GM12878 (cell line): ENCODE results near the gene PROX1. TPM values are rescaled to one million over a fixed set of nuclear protein-coding genes. Genes with fewer than 3 reads are reported as not detected.

Experiments
- ATAC-seq: fragments of 200-7000 bp; cut with Tn5 transposase; 3 replicates; pipeline ENCODE4 v1.9.1; 2020; ENCODE audit warnings: mild to moderate bottlenecking, moderate library complexity
- BruUV-seq: library from RNA; stranded (reverse); fragments of 400-500 nt; replicated peaks from 2 replicates; lab custom pipeline; 2021; lab: Mats Ljungman, UMichigan
- CTCF ChIA-PET: fragments of 300-600 bp; sonication (Branson Sonifier 250); formaldehyde crosslinking; extraction: SDS; loops from one replicate; lab custom pipeline; 2021; ENCODE audit warnings: inconsistent platforms; lab: Yijun Ruan, JAX
- POLR2A ChIA-PET: fragments of 350-600 bp; formaldehyde crosslinking; extraction: SDS; loops from one replicate; lab custom pipeline; 2021; ENCODE audit warnings: inconsistent platforms; lab: Charles Lee
- RAD21 ChIA-PET: fragments of 300-600 bp; sonication (Branson Sonifier 250); formaldehyde crosslinking; loops from one replicate; lab custom pipeline; 2023; ENCODE audit warnings: antibody characterized with exemption; ENCODE audit not compliant: unreplicated experiment; lab: Charles Lee
- SMC1A ChIA-PET: fragments of 300-600 bp; sonication (Branson Sonifier 250); formaldehyde crosslinking; loops from one replicate; lab custom pipeline; 2023; ENCODE audit not compliant: unreplicated experiment, uncharacterized antibody; lab: Charles Lee
- DNase-seq: peaks from one replicate; pipeline ENCODE4 v3.0.0-alpha.2; 2011; ENCODE audit warnings: low read depth, low spot score
- FAIRE-seq: peaks from 3 replicates; lab custom pipeline; 2011; peaks lifted over from hg19 to GRCh38; lab: Jason Lieb, UNC
- H2AFZ ChIP-seq: 2 replicates; pipeline ENCODE4 v1.6.0; 2011; ENCODE audit warnings: low read depth, low read length, control low read depth; ENCODE audit not compliant: control insufficient read depth
- H3K27ac ChIP-seq: 2 replicates; pipeline ENCODE4 v1.5.1; 2011; ENCODE audit warnings: control low read depth; ENCODE audit not compliant: control insufficient read depth, insufficient read depth
- H3K27me3 ChIP-seq, 2 experiments: replicated peaks in 1 of 2; 2 replicates each; pipeline versions ENCODE4 v1.6.0 to v1.6.1; 2011; ENCODE audit warnings: low read length in 1 of 2; ENCODE audit not compliant: control insufficient read depth in 2 of 2, insufficient read depth in 2 of 2
- H3K36me3 ChIP-seq, 2 experiments: 2 replicates each; pipeline ENCODE4 v1.5.1; 2011; ENCODE audit warnings: low read length in 1 of 2; ENCODE audit not compliant: control insufficient read depth in 2 of 2, insufficient read depth in 2 of 2
- H3K4me1 ChIP-seq: 2 replicates; pipeline ENCODE4 v1.6.1; 2011; ENCODE audit warnings: mild to moderate bottlenecking, low read length, moderate library complexity, mixed read lengths; ENCODE audit not compliant: control insufficient read depth, insufficient read depth
- H3K4me2 ChIP-seq: 2 replicates; pipeline ENCODE4 v1.6.0; 2011; ENCODE audit warnings: control low read depth; ENCODE audit not compliant: control insufficient read depth, insufficient read depth
- H3K4me3 ChIP-seq: fragments of 200-600 bp; sonication (generic); 2 replicates; pipeline ENCODE4 v1.5.1; 2016
- H3K79me2 ChIP-seq: 2 replicates; pipeline ENCODE4 v1.6.0; 2011; ENCODE audit warnings: low read length; ENCODE audit not compliant: control insufficient read depth, insufficient read depth
- H3K9ac ChIP-seq: 2 replicates; pipeline ENCODE4 v1.8.0; 2011; ENCODE audit warnings: low read length, control low read depth, mixed read lengths; ENCODE audit not compliant: control insufficient read depth, insufficient read depth
- H3K9me3 ChIP-seq: replicated peaks from 3 replicates; pipeline ENCODE4 v1.5.1; 2011; ENCODE audit warnings: mild to moderate bottlenecking, low read length; ENCODE audit not compliant: control insufficient read depth, insufficient read depth
- H4K20me1 ChIP-seq: 2 replicates; pipeline ENCODE4 v1.6.0; 2011; ENCODE audit not compliant: control insufficient read depth, insufficient read depth
- ATF3 ChIP-seq: IDR thresholded peaks from 2 replicates; pipeline ENCODE4 v1.6.1; 2011; ENCODE audit warnings: low read depth, mild to moderate bottlenecking, low read length, moderate library complexity, borderline replicate concordance; ENCODE audit errors: extremely low read depth
- CBX3 ChIP-seq: fragments of 200-600 bp; sonication (generic); IDR thresholded peaks from 2 replicates; pipeline ENCODE4 v1.6.1; 2016; ENCODE audit warnings: low read depth, borderline replicate concordance
- CTCF ChIP-seq, 3 experiments: IDR thresholded peaks in 2 of 3; conservative IDR thresholded peaks in 1 of 3; 2 replicates each; pipeline ENCODE4 v1.5.1; 2011; ENCODE audit warnings: low read depth in 3 of 3, low read length in 3 of 3, mild to moderate bottlenecking in 3 of 3, control low read depth in 2 of 3, moderate library complexity in 2 of 3, inconsistent platforms in 1 of 3, mixed read lengths in 1 of 3; ENCODE audit not compliant: control insufficient read depth in 2 of 3, insufficient read depth in 1 of 3; ENCODE audit errors: extremely low read depth in 1 of 3
- E2F4 ChIP-seq: IDR thresholded peaks from 2 replicates; pipeline ENCODE4 v1.6.1; 2012; ENCODE audit warnings: low read depth, low read length, improper control_type of control experiment
- HDAC6 ChIP-seq: fragments of 200-600 bp; sonication (generic); IDR thresholded peaks from one replicate; pipeline ENCODE4 v1.8.0; 2017; ENCODE audit warnings: antibody characterized with exemption; ENCODE audit not compliant: unreplicated experiment
- IKZF1 ChIP-seq: fragments of 450-650 bp; conservative IDR thresholded peaks from 2 replicates; pipeline ENCODE4 v1.6.1; 2017; ENCODE audit warnings: antibody characterized with exemption, mild to moderate bottlenecking
- KAT2A ChIP-seq: conservative IDR thresholded peaks from 2 replicates; pipeline ENCODE4 v1.6.1; 2011; ENCODE audit warnings: low read depth, low read length; ENCODE audit not compliant: control insufficient read depth
- MYC ChIP-seq: IDR thresholded peaks from 2 replicates; pipeline ENCODE4 v1.6.1; 2011; ENCODE audit warnings: mild to moderate bottlenecking, low read length, moderate library complexity, inconsistent platforms; ENCODE audit not compliant: insufficient read depth, insufficient replicate concordance, insufficient read length, severe bottlenecking
- PAX8 ChIP-seq: fragments of 450-650 bp; IDR thresholded peaks from 2 replicates; pipeline ENCODE4 v1.6.1; 2017; ENCODE audit warnings: mild to moderate bottlenecking, moderate library complexity
- POLR2A ChIP-seq: IDR thresholded peaks from 2 replicates; pipeline ENCODE4 v1.6.1; 2011; ENCODE audit warnings: low read depth, mild to moderate bottlenecking, low read length
- SUZ12 ChIP-seq: fragments of 200-600 bp; sonication (generic); IDR thresholded peaks from one replicate; pipeline ENCODE4 v1.6.1; 2018; ENCODE audit warnings: antibody characterized with exemption, mild to moderate bottlenecking; ENCODE audit not compliant: unreplicated experiment
- TCF12 ChIP-seq: IDR thresholded peaks from 2 replicates; pipeline ENCODE4 v1.6.1; 2011; ENCODE audit warnings: low read depth, mild to moderate bottlenecking, low read length
- USF2 ChIP-seq: IDR thresholded peaks from 2 replicates; pipeline ENCODE4 v1.6.1; 2011; ENCODE audit warnings: low read depth, low read length, improper control_type of control experiment, borderline replicate concordance
- ZBED1 ChIP-seq: IDR thresholded peaks from 2 replicates; pipeline ENCODE4 v1.6.1; 2016; ENCODE audit warnings: borderline replicate concordance
- WGBS: methylation state at CpG from one replicate; pipeline ENCODE4 v1.1.6; 2016; ENCODE audit warnings: low lambda C conversion rate; ENCODE audit not compliant: insufficient replicate concordance, insufficient coverage; ENCODE audit errors: missing lambda C conversion rate; 5-methylcytosine and 5-hydroxymethylcytosine counted together
- in situ Hi-C: fragments of 300-500 bp; cut with MboI; formaldehyde crosslinking; loops from 9 replicates; pipeline ENCODE4 v1.14.3; 2018; ENCODE audit warnings: mixed read lengths
- intact Hi-C: fragments of 100-400 bp; cut with micrococcal nuclease; formaldehyde crosslinking; loops from one replicate; pipeline ENCODE4 v1.14.2; 2022; ENCODE audit not compliant: unreplicated experiment
- polyA plus RNA-seq, 11 experiments: library from polyadenylated mRNA; depleted of rRNA in 4 of 11; unstranded in 6 of 11; stranded (reverse) in 5 of 11; fragments of >200 nt; fragmentation: Nextera tagmentation in 4 of 11; fragmentation: Illumina TruSeq in 1 of 11; extraction: Ambion mirVana in 4 of 11; extraction: Trizol in 1 of 11; gene quantifications; 1 replicate in 1 of 11; 2 replicates in 10 of 11; pipeline versions ENCODE4 v1.2.1 to v1.2.3, GENCODE V29; 2011 to 2016; ENCODE audit warnings: inconsistent platforms in 2 of 11, missing spikeins in 2 of 11, low read depth in 1 of 11
- total RNA-seq, 4 experiments: library from RNA; depleted of rRNA in 3 of 4; stranded (reverse); fragments of >200 nt in 3 of 4; fragmentation: Illumina TruSeq in 1 of 4; extraction: Trizol in 1 of 4; gene quantifications; 2 replicates each; pipeline versions ENCODE4 v1.2.1 to v1.2.3, GENCODE V29; 2013 to 2021
- TF ChIP-seq, protein P1 (sequence below): IDR thresholded peaks from 2 replicates; pipeline ENCODE4 v1.6.1; 2012; ENCODE audit warnings: mild to moderate bottlenecking, low read depth, low read length

PROX1 gene
- total and polyA plus RNA-seq, 10 of the 15 experiments (the other 5 are each of a cell fraction or from before 2014, with no cell fraction given): under 0.01 to 0.44 (median 0.03) TPM; not detected in 4

DNA sequence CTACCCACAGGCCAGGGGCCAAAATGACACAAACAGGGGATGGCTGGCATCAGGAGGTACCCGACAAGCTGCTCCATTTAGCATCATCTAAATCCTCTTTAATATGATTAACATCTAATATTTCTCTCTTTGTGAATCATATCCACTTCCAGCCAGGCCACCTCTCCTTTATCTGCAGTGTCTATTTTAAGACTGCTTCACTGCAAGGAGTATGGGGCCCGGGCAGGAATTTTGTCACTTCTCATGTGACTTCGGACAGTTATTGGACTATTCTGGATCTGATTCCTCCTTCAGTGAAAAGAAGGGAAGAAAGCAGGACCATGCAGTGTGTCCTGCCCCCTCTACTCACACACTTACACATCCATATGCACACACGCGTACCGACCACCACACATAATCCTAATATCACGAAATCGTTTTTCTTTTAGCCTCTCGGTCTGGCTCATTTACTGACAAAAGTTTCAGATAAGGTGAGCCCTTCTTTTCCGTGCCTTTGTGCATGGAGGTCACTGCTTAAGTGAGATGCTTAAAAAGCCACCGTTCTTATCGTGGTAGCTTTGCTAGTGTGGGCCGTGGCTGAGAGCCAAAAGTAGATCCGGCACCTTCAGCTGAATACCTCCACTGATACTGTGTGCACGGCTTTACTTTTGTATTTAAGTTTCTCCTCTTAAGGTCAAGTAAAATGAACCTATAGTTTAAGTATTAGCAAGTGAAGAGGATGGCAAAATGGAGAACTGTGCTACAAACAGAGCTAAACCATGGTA is 26.0 kb downstream of the PROX1 start:
- BruUV-seq: no TSS peak
- SMC1A ChIA-PET: interaction anchor here (0.6 to 2.5 kb wide), 2 partner anchors 11 to 46 kb away, joined by 3 to 5 read pairs; no protein-coding TSS in a partner anchor
- no peak for TF ChIP-seq ATF3
- no peak for TF ChIP-seq CTCF (IDR thresholded peaks at IDR 0.05 in 2 of 3, conservative IDR thresholded peaks at IDR 0.05 in 1 of 3; ENCODE audit: control insufficient read depth in 2 of 3, extremely low read depth in 1 of 3, insufficient read depth in 1 of 3, low read depth in 3 of 3, low read length in 3 of 3)
- TF ChIP-seq MYC: no peak
- TF ChIP-seq HDAC6: no peak
- no peak for TF ChIP-seq USF2
- no peak for TF ChIP-seq SUZ12
- no peak for TF ChIP-seq KAT2A
- TF ChIP-seq PAX8: no peak
- TF ChIP-seq, protein P1, sequence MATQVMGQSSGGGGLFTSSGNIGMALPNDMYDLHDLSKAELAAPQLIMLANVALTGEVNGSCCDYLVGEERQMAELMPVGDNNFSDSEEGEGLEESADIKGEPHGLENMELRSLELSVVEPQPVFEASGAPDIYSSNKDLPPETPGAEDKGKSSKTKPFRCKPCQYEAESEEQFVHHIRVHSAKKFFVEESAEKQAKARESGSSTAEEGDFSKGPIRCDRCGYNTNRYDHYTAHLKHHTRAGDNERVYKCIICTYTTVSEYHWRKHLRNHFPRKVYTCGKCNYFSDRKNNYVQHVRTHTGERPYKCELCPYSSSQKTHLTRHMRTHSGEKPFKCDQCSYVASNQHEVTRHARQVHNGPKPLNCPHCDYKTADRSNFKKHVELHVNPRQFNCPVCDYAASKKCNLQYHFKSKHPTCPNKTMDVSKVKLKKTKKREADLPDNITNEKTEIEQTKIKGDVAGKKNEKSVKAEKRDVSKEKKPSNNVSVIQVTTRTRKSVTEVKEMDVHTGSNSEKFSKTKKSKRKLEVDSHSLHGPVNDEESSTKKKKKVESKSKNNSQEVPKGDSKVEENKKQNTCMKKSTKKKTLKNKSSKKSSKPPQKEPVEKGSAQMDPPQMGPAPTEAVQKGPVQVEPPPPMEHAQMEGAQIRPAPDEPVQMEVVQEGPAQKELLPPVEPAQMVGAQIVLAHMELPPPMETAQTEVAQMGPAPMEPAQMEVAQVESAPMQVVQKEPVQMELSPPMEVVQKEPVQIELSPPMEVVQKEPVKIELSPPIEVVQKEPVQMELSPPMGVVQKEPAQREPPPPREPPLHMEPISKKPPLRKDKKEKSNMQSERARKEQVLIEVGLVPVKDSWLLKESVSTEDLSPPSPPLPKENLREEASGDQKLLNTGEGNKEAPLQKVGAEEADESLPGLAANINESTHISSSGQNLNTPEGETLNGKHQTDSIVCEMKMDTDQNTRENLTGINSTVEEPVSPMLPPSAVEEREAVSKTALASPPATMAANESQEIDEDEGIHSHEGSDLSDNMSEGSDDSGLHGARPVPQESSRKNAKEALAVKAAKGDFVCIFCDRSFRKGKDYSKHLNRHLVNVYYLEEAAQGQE: no peak
- TF ChIP-seq ZBED1: no peak
- TF ChIP-seq POLR2A: no peak
- TF ChIP-seq E2F4: no peak
- TF ChIP-seq CBX3: no peak
- no peak for TF ChIP-seq TCF12
- no peak for TF ChIP-seq IKZF1

More for the DNA sequence above, 26.0 kb downstream of the PROX1 start:
- H3K9me3 ChIP-seq: no peaks in the 10 kb centered on the region
- no peaks in the 10 kb centered on the region for H3K4me1 ChIP-seq
- RAD21 ChIA-PET: no interaction called here
- in situ Hi-C loops: no loop called here
- ATAC-seq: no peak
- POLR2A ChIA-PET: no interaction called here
- no peak overlapping the region for H3K27ac ChIP-seq
- WGBS: 55% methylated on average over 15 of the region's 15 CpGs
- H3K79me2 ChIP-seq: no peaks in the 10 kb centered on the region
- DNase-seq: no peak
- no peak overlapping the region for H3K4me3 ChIP-seq
- CTCF ChIA-PET: no interaction called here
- H4K20me1 ChIP-seq: no peaks in the 10 kb centered on the region
- intact Hi-C loops: no loop called here
- peaks cover 0 to 4% of the 10 kb centered on the region in 2 experiments; a peak in 1 of 4 replicates for H3K27me3 ChIP-seq
- FAIRE-seq: no peak
- no peaks in the 10 kb centered on the region for H3K36me3 ChIP-seq
- H2AFZ ChIP-seq: no peak overlapping the region
- no peak overlapping the region for H3K4me2 ChIP-seq
- H3K9ac ChIP-seq: no peak overlapping the region
